HL-60 (cell line): ENCODE data around the gene TATDN2.

Source experiments
- DNase-seq, 2 experiments: peaks; one replicate each; pipeline ENCODE4 v3.0.0-alpha.2; 2010 to 2020; ENCODE audit warnings: low read depth in 1 of 2, low spot score in 1 of 2
- H3K27ac ChIP-seq: fragments of 250-450 bp; sonication (Bioruptor Pico); replicated peaks from 2 replicates; pipeline ENCODE4 v1.5.1; 2020; ENCODE audit warnings: mild to moderate bottlenecking, moderate library complexity
- H3K27me3 ChIP-seq: fragments of 250-450 bp; sonication (Bioruptor Pico); 2 replicates; pipeline ENCODE4 v1.5.1; 2021; ENCODE audit warnings: mild to moderate bottlenecking, moderate library complexity; ENCODE audit not compliant: insufficient read depth, poor library complexity, severe bottlenecking
- H3K4me3 ChIP-seq: replicated peaks from 2 replicates; pipeline ENCODE4 v1.5.1; 2011; ENCODE audit warnings: mild to moderate bottlenecking, control low read depth, low read length; ENCODE audit not compliant: insufficient read depth
- GABPA ChIP-seq: IDR thresholded peaks from 2 replicates; pipeline ENCODE4 v1.6.1; 2012; ENCODE audit warnings: low read depth
- POLR2AphosphoS5 ChIP-seq: IDR thresholded peaks from 2 replicates; pipeline ENCODE4 v1.6.1; 2012; ENCODE audit warnings: low read depth
- SPI1 ChIP-seq: IDR thresholded peaks from 2 replicates; pipeline ENCODE4 v1.6.1; 2012; ENCODE audit warnings: low read depth, mild to moderate bottlenecking, borderline replicate concordance
- TF ChIP-seq, protein P1 (sequence below): IDR thresholded peaks from one replicate; pipeline ENCODE4 v1.5.1; 2011; ENCODE audit warnings: low read length, control low read depth, inconsistent platforms; ENCODE audit not compliant: insufficient read depth
- TF ChIP-seq, protein P2 (sequence below): IDR thresholded peaks from 2 replicates; pipeline ENCODE4 v1.6.1; 2012; ENCODE audit warnings: low read depth; ENCODE audit not compliant: insufficient replicate concordance

TATDN2 gene

DNA sequence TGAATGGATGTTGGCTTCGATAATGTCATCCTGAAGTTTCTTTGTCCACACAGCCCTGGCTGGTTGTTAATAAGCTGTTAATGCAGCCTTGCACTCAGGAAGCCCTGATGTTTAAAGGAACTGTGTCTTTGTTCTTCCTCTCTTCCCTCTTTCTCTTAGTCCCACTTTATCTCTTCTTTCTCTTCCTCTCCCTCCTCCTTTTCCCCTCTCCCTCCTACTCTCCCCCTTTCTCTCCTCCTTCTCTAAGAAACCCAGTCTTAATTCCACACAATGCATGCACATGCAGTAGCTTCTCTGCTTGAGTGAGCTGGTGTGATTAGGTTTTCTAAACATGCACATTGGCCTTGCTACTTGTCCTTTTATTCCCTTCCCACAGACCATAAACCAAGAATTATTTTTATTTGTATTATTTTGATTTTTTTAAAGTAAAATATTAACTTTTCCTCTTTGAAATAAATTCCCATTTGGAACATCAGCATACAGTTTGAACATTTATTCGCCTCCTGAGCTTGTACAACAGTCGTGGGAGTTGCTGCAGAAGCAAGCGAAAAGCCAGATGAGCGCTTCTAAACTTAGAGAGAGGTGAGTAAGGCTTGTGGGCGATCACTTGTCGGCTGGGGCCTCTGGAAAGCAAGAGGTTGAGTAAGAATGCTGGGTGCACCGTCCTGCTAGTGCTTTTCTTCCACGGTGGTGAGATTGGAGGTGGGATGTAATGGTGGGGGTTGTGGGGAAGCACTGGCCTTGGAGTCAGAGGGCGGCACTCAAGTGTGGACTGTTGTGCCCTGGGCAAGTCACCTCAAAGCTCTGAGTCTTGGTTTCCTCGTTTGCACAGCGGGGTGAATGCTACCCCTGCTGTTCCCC lies 37.2 kb downstream of the TATDN2 start:
- H3K27ac ChIP-seq, result no peak overlapping the region
- no peak overlapping the region for H3K4me3 ChIP-seq
- no peak for TF ChIP-seq GABPA

DNA sequence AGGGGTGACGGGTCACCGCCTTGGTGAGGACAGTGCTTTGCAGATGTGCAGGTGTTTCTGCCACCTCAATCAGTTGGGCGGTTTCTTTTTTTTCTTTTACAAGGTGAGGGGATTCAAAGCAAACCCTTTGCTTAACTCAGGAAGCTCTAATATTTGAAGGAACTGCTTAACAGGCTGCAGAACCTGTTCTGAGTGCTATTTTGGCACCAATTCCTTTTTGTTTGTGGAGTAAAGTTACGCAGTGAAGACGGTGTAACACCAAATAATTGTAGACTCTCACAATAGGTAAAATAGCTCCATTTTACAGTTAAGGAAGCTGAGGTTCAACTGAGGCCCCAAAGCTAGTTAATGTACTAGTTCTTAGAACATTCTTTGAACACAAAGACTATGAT lies 37.9 kb downstream of the TATDN2 start:
- no peak for TF ChIP-seq GABPA
- TF ChIP-seq SPI1, result no peak
- Histone ChIP-seq H3K27ac (no peak overlapping the region), H3K27me3 (no peaks in the 10 kb centered on the region), H3K4me3 (no peak overlapping the region)
- DNase-seq, result no peak

More for the DNA sequence above, 37.2 kb downstream of the TATDN2 start:
- no peaks in the 10 kb centered on the region for H3K27me3 ChIP-seq
- DNase-seq, result no peak

DNA sequence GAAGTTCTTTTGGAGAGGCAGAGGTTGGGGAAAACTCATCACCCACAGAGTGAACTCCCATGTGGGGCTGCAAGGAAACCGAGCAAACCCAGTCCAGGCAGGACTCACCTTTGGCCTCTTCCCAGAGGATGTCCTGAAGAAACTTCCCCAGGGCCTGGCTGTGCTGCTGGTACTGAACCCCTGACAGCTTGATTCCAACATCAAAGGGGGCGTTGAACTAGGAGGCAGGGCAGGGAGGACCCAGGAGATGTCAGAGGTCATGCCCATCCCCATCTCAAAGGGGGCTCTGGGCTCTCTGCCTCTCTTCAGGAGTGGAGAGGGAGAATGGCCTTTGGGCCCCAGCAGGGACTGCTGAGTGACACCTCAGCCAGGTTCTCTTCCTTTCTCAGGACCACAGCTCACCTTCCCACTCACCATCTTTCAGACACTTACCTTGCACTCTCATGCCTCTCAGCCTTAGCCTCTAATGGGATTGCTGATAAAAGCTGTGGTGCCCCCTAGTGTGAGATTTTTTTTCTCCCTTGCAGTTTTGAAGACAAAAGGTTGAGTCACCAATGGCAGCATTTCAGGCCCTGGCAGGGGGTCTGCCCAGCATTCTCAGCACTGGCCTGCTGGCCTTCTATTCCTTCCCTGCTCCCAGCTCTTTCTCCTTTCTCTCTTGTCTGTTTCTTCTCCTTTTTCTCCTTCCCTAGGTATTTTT lies 38.5 kb downstream of the TATDN2 start:
- no peak for DNase-seq
- no peak for TF ChIP-seq SPI1
- TF ChIP-seq, protein P1, sequence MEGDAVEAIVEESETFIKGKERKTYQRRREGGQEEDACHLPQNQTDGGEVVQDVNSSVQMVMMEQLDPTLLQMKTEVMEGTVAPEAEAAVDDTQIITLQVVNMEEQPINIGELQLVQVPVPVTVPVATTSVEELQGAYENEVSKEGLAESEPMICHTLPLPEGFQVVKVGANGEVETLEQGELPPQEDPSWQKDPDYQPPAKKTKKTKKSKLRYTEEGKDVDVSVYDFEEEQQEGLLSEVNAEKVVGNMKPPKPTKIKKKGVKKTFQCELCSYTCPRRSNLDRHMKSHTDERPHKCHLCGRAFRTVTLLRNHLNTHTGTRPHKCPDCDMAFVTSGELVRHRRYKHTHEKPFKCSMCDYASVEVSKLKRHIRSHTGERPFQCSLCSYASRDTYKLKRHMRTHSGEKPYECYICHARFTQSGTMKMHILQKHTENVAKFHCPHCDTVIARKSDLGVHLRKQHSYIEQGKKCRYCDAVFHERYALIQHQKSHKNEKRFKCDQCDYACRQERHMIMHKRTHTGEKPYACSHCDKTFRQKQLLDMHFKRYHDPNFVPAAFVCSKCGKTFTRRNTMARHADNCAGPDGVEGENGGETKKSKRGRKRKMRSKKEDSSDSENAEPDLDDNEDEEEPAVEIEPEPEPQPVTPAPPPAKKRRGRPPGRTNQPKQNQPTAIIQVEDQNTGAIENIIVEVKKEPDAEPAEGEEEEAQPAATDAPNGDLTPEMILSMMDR, result no peak
- TF ChIP-seq POLR2AphosphoS5, result no peak; the same call in 1 of the 2 replicates
- TF ChIP-seq, protein P2, sequence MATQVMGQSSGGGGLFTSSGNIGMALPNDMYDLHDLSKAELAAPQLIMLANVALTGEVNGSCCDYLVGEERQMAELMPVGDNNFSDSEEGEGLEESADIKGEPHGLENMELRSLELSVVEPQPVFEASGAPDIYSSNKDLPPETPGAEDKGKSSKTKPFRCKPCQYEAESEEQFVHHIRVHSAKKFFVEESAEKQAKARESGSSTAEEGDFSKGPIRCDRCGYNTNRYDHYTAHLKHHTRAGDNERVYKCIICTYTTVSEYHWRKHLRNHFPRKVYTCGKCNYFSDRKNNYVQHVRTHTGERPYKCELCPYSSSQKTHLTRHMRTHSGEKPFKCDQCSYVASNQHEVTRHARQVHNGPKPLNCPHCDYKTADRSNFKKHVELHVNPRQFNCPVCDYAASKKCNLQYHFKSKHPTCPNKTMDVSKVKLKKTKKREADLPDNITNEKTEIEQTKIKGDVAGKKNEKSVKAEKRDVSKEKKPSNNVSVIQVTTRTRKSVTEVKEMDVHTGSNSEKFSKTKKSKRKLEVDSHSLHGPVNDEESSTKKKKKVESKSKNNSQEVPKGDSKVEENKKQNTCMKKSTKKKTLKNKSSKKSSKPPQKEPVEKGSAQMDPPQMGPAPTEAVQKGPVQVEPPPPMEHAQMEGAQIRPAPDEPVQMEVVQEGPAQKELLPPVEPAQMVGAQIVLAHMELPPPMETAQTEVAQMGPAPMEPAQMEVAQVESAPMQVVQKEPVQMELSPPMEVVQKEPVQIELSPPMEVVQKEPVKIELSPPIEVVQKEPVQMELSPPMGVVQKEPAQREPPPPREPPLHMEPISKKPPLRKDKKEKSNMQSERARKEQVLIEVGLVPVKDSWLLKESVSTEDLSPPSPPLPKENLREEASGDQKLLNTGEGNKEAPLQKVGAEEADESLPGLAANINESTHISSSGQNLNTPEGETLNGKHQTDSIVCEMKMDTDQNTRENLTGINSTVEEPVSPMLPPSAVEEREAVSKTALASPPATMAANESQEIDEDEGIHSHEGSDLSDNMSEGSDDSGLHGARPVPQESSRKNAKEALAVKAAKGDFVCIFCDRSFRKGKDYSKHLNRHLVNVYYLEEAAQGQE, result no peak
- TF ChIP-seq GABPA, result no peak
- Histone ChIP-seq H3K4me3 (no peak overlapping the region), H3K27me3 (no peaks in the 10 kb centered on the region), H3K27ac (no peak overlapping the region)

DNA sequence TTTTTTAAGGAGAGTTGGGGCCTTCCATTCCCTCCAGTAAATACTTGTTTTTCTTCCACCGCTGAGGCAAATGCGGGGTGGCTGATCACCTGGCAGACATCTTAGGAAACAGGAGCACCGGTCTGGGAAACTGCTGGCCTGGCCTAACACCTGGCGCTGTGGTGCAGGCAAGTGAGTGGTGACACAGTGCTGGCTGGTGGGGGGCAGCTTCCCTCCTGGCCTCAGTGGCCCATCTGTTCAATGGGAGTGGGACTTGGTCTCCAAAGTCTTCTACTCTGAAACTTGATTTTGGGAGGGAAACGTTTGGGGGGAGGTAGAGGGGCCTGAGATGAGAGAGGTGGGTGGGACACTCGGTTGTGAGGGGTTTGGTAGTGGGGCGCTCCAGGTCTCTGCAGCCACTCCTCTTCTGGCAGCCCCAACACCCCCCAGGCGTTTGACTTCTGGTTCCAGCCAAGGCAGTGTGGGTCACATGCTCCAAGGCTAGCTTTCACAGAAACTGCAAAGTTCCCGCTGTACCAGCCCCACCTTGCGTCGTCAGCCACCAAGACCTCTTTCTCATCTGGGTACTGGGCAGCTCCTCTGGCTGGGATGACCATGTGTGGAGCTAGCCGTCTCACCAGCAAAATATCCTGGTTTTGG lies 39.8 kb downstream of the TATDN2 start:
- DNase-seq, result no peak
- H3K27ac ChIP-seq, result no peak overlapping the region
- TF ChIP-seq GABPA, result no peak
- TF ChIP-seq POLR2AphosphoS5, result no peak
- TF ChIP-seq, protein P1, result no peak
- no peak for TF ChIP-seq SPI1
- TF ChIP-seq, protein P2, result no peak

More for the DNA sequence above, 39.8 kb downstream of the TATDN2 start:
- Histone ChIP-seq H3K27me3 (no peaks in the 10 kb centered on the region), H3K4me3 (no peak overlapping the region)
